HG03045 (cell line): ENCODE results near the gene LAMA2.

Experiments used
- ATAC-seq: cut with Tn5 transposase; IDR thresholded peaks from one replicate; pipeline ENCODE4 v1.9.1; 2021; ENCODE audit warnings: mild to moderate bottlenecking, moderate library complexity; ENCODE audit not compliant: unreplicated experiment

Gene LAMA2

DNA sequence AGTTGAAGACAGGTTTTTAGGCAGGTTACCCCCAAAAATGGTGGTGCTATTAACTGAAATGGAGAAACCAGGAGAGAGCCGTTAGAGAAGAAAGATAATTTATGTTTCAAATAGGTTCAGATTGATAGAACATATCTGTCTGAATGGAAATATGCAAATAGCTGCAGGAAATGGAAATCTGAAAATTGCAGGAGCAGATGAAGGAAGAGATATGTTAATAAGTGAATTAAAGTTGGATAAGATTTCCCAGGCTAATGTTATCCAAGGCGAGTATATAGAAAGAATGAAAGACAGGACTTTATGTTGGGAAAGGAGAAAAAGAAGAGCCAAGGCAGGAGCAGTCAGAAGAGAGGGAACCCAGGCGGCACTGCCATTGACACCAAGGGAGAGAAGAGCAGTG lies 461.4 kb downstream of the LAMA2 start:
- no peak for ATAC-seq

DNA sequence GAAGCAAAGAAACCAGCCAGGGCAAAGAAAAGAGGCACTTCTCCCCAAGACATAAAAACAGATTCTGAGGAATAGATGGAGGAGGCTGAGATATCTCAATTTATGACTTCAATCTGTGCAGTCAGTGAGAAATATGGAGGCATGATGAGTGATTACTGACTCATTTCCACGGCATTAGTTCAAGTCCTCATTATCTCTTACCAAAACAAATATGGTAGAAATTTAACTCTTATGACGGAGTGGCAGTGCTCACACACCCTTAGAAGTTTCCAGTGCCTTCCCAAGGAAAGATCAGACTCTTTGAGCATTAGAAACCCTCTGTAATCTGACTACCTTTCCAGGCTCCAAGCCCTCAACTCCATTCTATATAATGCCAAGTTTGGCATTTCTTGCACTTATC lies 463.0 kb downstream of the LAMA2 start:
- ATAC-seq: no peak

DNA sequence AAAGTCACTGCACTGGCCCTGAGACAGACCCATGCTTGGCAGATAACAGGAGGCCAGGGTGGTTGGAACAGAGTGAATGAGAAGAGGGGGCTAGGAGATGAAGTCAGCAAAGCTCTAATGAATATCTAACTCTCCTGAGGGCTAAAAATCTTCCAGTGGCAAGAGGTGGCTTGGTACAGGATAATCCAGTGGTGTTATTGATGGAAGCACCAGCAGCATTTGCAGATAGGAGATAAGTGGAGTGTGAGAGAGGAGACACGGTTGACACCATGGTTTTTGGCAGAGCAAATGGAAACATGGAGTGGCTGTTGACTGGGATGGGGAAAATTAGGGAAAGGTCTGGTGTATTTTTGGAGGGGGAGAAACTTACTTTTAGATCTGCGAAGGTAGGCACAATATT lies 464.0 kb downstream of the LAMA2 start:
- ATAC-seq: no peak

DNA sequence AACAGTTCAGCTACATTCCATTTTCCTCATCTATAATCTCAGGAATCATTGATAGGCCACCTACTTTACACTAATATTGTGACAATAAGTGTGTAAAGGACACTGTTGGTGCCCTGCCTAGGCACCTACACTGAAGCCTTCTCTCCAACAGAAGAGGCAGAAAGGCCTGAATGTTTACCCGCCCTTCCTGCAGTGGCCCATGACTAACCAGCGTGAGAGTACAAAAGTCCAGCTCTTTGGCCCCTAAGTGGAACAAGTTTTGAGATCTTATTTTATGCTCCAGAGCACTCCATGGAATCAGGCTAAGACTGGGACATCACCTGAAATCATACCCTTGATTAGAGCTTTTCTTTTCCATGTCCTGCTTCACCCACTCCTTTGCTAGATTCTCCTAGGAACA lies 467.3 kb downstream of the LAMA2 start:
- no peak for ATAC-seq

DNA sequence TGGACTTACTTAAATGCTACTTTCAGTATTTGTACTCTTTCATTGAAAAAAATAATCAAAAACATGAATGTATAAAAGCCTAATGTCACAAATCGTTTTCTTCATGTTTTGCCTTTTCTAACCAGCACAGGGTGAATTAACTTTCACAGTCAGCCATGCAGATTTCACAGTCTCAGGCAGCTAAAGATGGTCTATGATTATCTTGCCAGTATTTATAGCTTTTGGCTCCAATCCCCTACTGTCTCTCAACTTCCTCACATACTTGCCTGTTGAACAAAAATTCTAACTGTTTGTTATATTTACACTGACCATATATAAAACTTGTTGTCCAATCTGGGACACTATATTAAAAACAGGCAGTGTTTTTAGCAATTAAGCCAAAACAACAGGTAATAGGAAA lies 468.9 kb downstream of the LAMA2 start:
- no peak for ATAC-seq

DNA sequence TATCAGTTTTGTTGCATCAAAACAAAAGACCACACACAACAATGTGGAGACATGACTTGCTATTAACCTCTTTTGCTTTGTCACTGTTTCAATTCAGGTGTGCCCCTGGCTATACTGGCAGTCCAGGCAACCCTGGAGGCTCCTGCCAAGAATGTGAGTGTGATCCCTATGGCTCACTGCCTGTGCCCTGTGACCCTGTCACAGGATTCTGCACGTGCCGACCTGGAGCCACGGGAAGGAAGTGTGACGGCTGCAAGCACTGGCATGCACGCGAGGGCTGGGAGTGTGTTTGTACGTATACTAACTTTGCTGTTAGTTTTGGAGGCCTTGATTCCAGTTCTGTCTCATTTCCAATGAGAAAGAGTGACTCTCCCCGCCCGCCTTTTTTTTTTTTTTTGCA lies 470.1 kb downstream of the LAMA2 start:
- ATAC-seq: no peak

DNA sequence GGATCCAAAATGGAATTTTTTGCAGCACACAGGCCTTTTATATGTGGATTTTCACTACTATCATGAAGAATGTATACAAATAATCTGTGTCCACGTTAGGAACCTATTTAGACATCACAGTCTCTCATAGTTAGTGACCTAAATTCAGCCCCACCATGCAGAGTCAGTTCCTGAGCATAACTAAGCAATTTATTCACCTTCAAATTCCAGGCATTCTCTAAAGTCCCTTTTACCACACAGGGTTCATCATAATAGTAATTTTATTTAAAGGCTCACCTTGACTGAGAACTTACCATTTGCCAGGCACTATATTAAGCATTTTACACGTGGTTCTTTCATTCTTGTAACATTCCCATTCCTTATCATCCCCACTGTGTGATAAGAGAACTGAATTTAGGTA lies 473.2 kb downstream of the LAMA2 start:
- no peak for ATAC-seq

DNA sequence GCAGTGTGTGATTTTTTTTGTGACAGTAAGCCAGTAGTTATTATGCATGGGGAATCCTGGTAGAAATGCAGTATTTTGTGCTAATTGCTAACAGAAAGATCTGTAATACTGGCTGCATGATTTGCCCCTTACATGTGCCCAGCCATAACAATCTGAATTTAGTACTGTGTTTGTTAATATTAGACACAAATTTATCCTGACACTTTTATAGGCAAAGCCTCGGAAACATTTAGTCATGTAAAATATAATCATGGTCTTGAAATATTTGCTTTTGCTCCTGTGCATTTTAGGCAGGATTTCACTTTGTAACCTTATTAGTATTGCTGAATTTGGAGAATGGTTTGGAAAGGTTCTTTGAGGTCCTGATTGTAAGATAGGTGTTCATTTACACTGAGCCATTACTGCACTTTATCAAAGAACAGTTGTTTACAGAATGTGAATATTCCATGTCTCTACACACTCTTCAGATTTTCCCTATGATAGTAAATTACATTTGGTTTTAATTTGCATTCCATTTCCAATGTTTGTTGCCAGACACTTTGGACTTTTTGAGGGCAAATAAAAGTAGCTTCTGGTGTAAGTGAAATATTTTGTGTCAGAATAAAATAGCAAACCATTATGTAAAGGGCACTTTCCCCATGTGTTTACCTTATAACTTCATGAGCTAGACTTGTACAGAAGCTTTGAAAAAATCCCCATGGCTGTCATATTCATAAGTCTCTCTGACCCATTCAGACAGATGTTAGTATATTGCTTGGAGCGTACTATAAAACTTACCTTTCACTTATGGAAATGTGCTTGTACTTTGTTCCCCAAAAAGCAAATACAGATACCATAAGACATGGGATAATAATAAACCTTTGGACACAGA lies 477.1 kb downstream of the LAMA2 start:
- ATAC-seq: no peak

DNA sequence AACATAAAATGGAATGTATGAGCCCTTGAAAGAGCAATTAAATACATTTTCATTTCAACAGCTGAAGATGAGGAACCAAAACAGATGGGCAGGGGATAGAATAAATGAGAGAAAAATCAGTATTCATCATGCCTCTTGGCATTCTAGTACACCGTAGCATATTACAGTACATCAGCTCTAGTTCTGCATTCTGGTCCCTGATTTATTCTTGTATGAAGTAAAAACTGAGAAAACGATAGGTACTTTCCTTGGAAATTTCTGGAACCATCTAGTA lies 477.7 kb downstream of the LAMA2 start:
- ATAC-seq: no peak

DNA sequence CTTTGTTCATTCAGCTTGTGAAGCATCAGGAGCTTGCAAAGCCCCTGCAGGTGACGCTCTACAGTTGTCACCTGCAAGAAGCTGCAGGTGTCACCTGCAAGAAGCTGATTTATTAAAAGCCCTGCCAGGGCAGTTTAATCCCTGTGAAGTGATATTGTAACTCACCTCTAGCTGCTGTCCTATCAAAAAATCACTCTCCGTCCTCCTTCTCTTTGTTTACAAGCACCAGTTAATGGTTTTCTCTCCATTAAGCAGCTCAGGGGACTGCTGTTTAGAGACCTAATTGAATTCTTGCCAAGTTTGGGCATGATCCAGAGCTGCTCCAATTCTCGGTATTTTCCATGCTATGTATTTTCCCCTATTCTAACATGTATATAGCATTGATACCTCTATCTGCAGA lies 481.1 kb downstream of the LAMA2 start:
- no peak for ATAC-seq

DNA sequence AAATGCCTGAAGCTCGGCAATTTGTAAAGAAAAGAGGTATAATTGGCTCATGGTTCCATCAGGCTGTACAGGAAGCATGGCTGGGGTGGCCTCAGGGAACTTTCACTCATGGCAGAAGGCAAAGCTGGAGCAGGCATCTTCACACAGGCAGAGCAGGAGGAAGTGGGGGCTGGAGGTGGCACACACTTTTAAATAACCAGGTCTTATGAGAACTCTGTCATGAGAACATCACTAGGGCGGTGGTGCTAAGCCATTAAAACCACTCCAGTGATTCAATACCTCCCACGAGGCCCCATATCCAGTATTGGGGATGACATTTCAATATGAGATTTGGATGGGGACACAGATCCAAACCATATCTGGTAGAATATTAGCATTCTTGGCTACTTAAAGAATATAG lies 481.8 kb downstream of the LAMA2 start:
- no peak for ATAC-seq

DNA sequence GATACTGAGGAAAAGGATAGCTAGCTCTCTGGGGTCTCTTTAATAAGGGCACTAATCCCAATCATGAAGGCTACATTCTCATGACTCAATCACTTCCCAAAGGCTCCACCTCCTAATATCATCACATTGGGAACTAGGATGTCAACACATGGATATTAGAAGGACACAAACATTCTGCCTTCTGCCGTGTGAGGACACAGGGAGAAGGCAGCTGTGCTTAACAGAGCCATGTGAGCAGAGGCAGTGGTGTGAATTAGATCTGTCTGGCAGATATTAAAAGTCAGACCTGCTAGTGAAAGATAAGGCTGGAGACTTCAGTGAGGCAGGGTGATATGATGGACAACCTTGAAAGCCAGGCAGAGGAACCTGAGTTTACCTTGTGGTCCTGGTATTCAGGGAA lies 485.1 kb downstream of the LAMA2 start:
- no peak for ATAC-seq

DNA sequence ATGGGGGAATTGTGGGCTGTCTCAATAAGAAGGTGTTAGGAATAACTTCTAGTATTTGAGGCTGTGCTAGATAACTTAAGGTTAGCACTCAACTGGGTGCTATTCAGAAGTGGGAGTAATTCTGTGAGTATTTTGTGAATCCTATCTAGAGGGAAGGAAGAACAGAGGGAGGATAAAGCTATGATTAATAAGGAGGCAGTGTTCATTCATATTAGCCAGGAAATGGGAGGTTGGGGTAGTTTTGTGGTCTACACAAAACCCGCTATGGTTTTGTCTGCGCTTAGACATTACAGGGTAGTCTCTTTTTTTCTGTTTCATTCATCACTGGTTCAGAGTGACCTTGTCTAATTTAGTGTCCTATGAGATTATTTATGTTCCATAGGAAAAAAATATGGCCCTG lies 486.0 kb downstream of the LAMA2 start:
- ATAC-seq: no peak

DNA sequence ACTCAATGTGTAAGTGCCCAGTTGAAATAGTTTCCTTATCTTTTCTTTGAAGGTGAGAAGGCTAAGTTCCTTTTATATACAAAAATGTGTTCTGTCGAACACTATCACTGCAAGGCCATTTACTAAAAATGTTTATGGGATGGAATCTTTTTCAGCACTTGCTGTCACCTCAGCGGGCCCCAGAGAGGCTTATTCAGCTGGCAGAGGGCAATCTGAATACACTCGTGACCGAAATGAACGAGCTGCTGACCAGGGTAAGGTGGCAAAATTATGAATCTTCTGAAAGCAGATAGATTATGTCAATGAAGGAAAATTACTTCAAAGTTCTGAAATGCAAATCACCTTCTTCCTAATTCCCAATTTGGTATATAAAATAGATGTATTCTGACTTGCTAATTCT lies 486.8 kb downstream of the LAMA2 start:
- no peak for ATAC-seq

DNA sequence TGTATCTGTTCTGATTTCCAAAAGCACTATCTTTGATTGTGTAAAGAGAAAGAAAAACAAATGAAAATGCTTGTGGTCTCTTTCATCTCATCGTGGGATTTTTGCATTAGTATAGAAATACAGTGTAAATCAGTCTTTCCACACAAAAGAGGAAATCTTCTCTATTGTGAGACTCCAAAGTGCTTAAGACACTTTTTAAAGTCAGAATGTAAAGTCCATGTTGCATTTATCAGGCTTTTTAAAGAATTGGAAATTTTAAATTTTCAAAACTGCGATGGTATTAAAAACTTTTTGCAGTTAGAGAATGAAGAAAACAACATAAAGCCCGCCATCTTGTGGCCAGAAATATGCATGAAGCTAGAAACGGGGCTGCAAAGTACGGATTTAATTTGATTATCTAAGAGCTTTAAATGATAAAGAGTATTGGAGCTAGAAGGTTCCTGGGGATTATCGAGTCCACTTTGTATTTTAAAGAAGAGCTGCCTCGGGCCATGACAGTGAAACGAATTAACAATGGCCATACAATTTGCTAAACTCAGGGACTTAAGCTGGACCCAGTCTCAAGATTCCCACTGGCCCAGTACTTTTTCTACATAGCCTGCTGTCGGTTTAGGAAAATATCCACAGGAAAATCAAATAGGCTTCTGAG lies 487.5 kb downstream of the LAMA2 start:
- ATAC-seq: no peak

DNA sequence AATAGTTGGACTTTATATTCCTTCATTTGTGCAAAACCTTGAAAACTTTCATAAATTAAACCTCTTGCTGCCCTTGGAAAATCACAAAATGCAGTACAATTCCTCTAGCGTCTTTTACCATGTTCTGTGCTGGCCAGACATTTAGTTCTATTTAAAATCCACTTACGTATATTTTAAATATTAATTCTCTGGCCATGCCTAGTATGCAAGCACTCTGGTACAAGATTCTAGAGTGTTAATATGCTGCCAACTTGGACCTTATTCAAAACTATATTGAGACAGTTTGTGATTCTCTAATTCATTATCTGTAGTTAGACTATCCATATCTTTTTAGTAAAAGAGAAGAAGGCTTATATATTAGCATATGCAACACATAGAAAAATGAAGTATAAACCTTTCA lies 498.9 kb downstream of the LAMA2 start:
- no peak for ATAC-seq

DNA sequence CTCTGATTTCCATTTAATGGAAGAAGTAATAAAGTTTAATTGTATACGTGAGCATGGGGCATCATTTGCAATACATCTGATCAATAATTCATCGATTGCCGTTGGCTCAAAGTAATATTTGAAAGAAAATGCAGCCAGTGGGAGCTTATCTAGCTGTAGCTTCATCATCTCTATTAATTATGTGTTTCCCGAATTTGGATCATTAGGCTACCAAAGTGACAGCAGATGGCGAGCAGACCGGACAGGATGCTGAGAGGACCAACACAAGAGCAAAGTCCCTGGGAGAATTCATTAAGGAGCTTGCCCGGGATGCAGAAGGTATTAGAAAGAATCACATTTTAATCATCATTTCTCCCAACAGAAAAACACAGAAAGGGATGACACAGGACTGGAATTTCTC lies 500.0 kb downstream of the LAMA2 start:
- no peak for ATAC-seq

DNA sequence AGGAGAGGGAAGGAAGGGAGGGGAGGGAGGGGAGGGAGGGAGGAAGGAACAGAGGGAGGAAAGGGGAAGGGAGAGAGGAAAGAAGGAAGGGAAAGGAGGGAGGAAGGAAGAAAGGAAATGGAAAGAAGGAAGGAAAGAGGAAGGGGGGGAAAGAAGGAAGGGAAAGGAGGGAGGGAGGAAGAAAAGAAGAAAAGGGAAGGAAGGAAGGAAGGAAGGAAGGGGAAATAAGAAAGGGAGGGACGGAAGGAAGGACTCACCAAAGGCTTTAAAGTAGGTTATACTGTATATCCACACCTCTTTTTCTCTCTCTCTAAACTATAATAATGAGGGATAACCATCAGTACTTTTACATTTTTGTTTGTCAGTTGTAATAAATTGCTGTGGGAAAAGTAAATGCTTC lies 502.2 kb downstream of the LAMA2 start:
- ATAC-seq: no peak

DNA sequence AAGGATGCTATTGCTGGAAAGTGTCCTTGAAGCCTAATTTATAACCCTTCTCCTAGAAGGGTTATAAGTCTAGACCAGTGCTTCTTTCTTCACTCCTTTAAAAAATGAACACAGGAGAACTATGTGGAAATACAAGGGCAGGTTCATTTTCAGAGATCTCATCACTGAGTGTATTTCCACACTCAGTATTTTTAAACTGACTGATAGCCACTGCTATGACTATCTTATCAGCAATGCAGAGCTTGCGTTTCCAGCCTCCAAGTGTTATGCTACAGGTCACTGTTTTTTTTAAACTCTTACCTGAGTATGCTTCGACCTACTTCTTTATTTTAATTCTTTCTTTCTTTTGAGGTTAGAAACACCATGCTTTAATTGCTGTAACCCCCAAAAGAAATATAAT lies 508.0 kb downstream of the LAMA2 start:
- no peak for ATAC-seq

DNA sequence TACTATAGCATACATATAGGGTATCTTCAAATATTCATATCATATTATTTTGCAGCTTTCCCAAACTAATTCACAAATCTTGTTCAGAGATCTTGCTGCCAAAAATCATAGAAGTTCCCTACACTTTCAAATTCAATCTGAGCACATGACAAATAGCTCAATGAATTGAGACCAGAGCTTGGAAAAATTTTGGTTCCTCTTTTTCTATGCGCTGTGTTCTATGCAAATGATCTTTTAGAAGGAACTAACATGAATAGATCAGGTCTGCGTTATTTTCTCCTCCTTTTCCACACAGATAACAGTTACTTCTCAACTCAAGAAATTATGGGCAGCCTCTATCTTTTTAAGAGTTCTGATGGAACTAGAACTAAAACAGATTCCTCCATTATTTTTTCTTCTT lies 510.7 kb downstream of the LAMA2 start:
- no peak for ATAC-seq

DNA sequence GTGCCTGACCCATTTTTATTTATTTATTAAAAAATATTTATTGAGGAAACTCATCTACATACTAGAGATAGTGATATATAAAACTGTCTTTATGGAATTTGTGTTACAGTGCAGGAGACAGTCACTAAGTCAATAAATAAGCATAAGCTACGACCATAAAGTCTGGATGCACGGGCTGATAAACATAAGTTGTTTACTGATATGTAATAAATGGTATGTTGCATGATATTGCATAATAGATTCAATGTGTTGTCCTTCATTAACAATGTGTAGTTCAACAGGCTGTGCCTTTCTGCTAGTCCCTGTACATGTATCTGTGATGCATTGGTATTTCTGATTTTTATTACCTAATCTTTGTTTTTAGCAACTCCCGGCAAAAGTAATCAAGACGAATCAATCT lies 515.8 kb downstream of the LAMA2 start:
- ATAC-seq: no peak

DNA sequence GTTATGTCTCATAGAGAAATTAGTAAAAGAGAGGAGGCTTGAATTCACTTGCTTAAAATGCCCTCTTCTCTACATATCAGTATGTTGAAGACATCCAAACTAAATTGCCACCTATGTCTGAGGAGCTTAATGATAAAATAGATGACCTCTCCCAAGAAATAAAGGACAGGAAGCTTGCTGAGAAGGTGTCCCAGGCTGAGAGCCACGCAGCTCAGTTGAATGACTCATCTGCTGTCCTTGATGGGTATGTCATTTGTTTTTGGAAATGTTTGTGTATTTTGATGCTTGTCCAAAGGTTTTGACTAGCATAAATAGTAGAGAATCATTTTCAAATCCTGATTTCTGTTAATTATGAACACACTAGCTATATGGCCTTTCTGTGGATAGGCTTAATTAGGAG lies 519.3 kb downstream of the LAMA2 start:
- no peak for ATAC-seq

DNA sequence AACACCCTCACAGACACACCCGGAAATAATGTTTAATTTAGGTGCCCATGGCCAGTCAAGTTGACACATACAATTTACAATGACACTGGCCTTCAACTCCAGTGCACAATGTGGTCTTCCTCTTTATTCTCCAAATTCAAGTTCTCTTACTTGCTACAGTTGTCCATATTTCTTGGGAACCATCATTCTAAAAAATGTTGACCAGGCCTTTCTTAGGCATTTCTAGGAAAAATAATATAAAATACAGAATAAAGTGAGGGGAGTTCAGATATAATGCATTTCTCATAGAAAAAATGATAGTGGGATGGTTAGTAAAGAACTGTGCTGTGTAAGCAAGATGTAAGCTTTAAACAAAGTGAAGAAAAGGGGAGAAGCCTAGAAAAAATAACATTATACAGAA lies 528.2 kb downstream of the LAMA2 start:
- no peak for ATAC-seq
